Spinal cord (tissue), 10 donors: Measurements from ENCODE around the gene STX12. TPM values are rescaled to one million over a fixed set of nuclear protein-coding genes. Genes with fewer than 3 reads are reported as not detected.
"Not testable (repeated sequence)": the region's sequence is repeated elsewhere in the genome, so short reads cannot be mapped to it uniquely, and the experiment has no call there.

ENCODE experiments used
- DNase-seq, 6 donors: peaks; one replicate each; pipeline versions ENCODE4 v3.0.0 to v3.0.0-alpha.2; 2013 to 2015; ENCODE audit warnings: low spot score in 6 of 6, low read depth in 4 of 6
- H3K27ac ChIP-seq: one replicate; pipeline ENCODE4 v1.5.1; 2013; ENCODE audit warnings: low read depth, low read length, control low read depth
- H3K27me3 ChIP-seq: one replicate; pipeline ENCODE4 v1.6.1; 2013; ENCODE audit warnings: low read length; ENCODE audit not compliant: control insufficient read depth, insufficient read depth
- H3K36me3 ChIP-seq: one replicate; pipeline ENCODE4 v1.6.1; 2013; ENCODE audit warnings: low read length; ENCODE audit not compliant: control insufficient read depth, insufficient read depth
- H3K4me1 ChIP-seq: one replicate; pipeline ENCODE4 v1.6.1; 2013; ENCODE audit warnings: low read length; ENCODE audit not compliant: control insufficient read depth, insufficient read depth
- H3K4me3 ChIP-seq: one replicate; pipeline ENCODE4 v1.5.1; 2013; ENCODE audit warnings: low read depth, low read length, control low read depth
- H3K9me3 ChIP-seq: one replicate; pipeline ENCODE4 v1.6.1; 2013; ENCODE audit warnings: low read length; ENCODE audit not compliant: control insufficient read depth, insufficient read depth
- WGBS: methylation state at CpG from one replicate; pipeline ENCODE4 v1.1.5; 2013; ENCODE audit warnings: missing lambda C conversion rate; ENCODE audit not compliant: insufficient coverage; 5-methylcytosine and 5-hydroxymethylcytosine counted together
- polyA plus RNA-seq, 2 donors: library from polyadenylated mRNA; unstranded; fragments of 120-200 nt; gene quantifications; one replicate each; pipeline ENCODE4 v1.2.1, GENCODE V29; 2013; ENCODE audit not compliant: insufficient read length in 2 of 2
- total RNA-seq, 2 donors: library from RNA; depleted of rRNA in 1 of 2; stranded (reverse); fragments of 120-200 nt in 1 of 2; fragments of >200 nt in 1 of 2; gene quantifications; one replicate each; pipeline versions ENCODE4 v1.2.3 to v1.2.4, GENCODE V29; 2013 to 2014
- donor health status: healthy.

STX12 gene
- total and polyA plus RNA-seq, 4 donors, result 74.3 to 139 (median 107) TPM

- Histone ChIP-seq H3K36me3 (peaks cover 11% of the 10 kb centered on the region), H3K4me1 (peaks cover 10% of the 10 kb centered on the region), H3K27me3 (no peaks in the 10 kb centered on the region), H3K27ac (no peak overlapping the region), H3K9me3 (no peaks in the 10 kb centered on the region), H3K4me3 (no peak overlapping the region)
- DNase-seq, result no peak
- WGBS, result 73% methylated on average over 3 of the region's 4 CpGs
These were observed 16.6 kb downstream of the STX12 start for GRCh38 chr1:27789540-27790041.

GRCh38 chr1:27790270-27790669 is 17.3 kb downstream of the STX12 start:
- not testable (repeated sequence) for H3K27me3 ChIP-seq, H3K9me3 ChIP-seq, H3K4me1 ChIP-seq, H3K27ac ChIP-seq, H3K4me3 ChIP-seq, DNase-seq
- H3K36me3 ChIP-seq, result peaks cover 17% of the 10 kb centered on the region
- WGBS, result 89% methylated on average over 3 of the region's 3 CpGs

DNA sequence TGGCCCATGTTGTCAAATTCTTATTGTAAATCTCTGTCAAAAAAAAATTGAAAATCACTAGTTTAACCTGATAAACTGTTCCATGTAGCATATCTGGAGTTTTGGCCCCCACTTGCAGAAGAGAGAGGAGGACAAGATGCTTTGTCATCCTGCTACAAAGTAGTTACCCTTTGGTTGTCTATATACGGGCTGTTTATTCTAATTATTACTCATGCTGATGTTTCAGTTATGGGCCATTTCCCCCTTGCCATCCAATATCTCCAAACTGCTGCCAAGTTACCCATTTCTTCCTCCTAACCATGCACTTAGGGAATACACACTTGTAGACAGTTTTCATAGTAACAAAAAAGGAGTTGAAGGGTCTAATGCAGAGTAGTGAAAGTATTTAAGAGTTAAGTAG is 22.6 kb downstream of the STX12 start:
- Histone ChIP-seq H3K9me3 (no peaks in the 10 kb centered on the region), H3K27ac (no peak overlapping the region), H3K36me3 (peaks cover 50% of the 10 kb centered on the region), H3K4me1 (no peaks in the 10 kb centered on the region), H3K4me3 (no peak overlapping the region), H3K27me3 (no peaks in the 10 kb centered on the region)
- no CpG with 5 or more reads among the region's 1 CpG for WGBS
- DNase-seq, result no peak

- Histone ChIP-seq H3K27ac (no peak overlapping the region), H3K27me3 (no peaks in the 10 kb centered on the region), H3K4me1 (no peaks in the 10 kb centered on the region), H3K36me3 (peaks cover 20% of the 10 kb centered on the region), H3K9me3 (no peaks in the 10 kb centered on the region), H3K4me3 (no peak overlapping the region)
- WGBS, result no CpG with 5 or more reads among the region's 5 CpGs
- DNase-seq, result no peak
These were observed 31.8 kb downstream of the STX12 start for GRCh38 chr1:27804791-27805190.

DNA sequence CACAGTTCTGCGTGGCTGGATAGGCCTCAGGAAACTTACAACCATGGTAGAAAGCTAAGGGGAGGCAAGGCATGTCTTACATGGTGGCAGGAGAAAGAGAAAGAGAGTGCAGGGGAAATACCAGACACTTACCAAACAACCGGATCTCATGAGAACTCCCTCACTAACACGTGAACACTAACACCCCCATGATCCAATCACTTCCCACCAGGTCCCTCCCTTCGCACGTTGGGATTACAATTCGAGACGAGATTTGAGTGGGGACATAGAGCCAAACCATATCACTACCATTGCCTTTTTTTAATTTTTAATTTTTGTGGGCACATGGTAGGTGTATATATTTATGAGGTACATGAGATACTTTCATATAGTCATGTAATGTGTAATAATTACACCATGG is 33.7 kb downstream of the STX12 start:
- no peak overlapping the region for H3K27ac ChIP-seq
- peaks cover 12% of the 10 kb centered on the region for H3K36me3 ChIP-seq

GRCh38 chr1:27807385-27807784 is 34.4 kb downstream of the STX12 start:
- no peaks in the 10 kb centered on the region for H3K9me3 ChIP-seq
- H3K27ac ChIP-seq, result no peak overlapping the region
- no peak for DNase-seq
- no peaks in the 10 kb centered on the region for H3K4me1 ChIP-seq
- H3K36me3 ChIP-seq, result peaks cover 16% of the 10 kb centered on the region
- no peaks in the 10 kb centered on the region for H3K27me3 ChIP-seq
- no peak overlapping the region for H3K4me3 ChIP-seq
- WGBS, result no CpG with 5 or more reads among the region's 2 CpGs

More for the DNA sequence above, 33.7 kb downstream of the STX12 start:
- Histone ChIP-seq H3K4me3 (no peak overlapping the region), H3K27me3 (no peaks in the 10 kb centered on the region), H3K9me3 (no peaks in the 10 kb centered on the region), H3K4me1 (no peaks in the 10 kb centered on the region)
- no peak for DNase-seq
- no CpG with 5 or more reads among the region's 7 CpGs for WGBS

DNA sequence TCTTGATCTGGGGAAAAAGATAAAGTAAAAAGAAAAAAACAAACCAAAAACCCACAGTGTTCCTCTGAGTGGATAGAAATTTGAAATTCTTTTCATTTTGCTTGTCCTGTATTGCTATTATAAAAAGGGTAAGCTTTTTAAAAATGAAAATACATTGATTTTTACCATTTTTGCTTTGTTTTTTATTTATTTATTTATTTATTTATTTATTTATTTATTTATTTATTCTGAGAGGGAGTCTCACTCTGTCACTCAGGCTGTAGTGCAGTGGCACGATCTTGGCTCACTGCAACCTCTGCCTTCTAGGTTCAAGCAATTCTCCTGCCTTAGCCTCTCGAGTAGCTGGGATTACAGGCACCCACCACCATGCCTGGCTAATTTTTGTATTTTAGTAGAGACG is 35.1 kb downstream of the STX12 start:
- H3K27ac ChIP-seq, H3K9me3 ChIP-seq, H3K4me3 ChIP-seq, DNase-seq, H3K27me3 ChIP-seq, H3K4me1 ChIP-seq: not testable (repeated sequence)
- H3K36me3 ChIP-seq, result peaks cover 22% of the 10 kb centered on the region
- WGBS, result no CpG with 5 or more reads among the region's 3 CpGs

DNA sequence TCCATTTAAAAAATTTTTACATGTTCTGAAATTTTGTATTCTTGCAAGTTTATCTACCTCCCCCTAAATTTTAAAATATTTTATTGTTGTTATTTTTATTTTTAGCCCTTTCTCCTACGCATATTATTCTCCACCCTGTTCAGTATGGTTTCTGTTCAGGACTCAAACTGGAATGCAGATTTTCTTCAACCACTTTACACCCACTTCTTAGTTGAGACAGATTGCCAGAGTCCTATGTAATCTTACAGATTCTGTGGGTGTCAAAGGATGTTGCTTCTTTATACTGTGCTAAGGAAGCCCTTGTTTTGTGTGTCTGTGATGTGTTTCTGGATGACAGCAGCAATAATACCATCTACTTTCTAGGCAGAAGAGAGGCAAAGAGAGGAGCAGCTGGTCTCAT is 36.9 kb downstream of the STX12 start:
- no CpG with 5 or more reads among the region's 1 CpG for WGBS
- DNase-seq, result no peak
- Histone ChIP-seq H3K27me3 (no peaks in the 10 kb centered on the region), H3K9me3 (no peaks in the 10 kb centered on the region), H3K4me1 (no peaks in the 10 kb centered on the region), H3K4me3 (no peak overlapping the region), H3K27ac (no peak overlapping the region), H3K36me3 (peaks cover 22% of the 10 kb centered on the region)

GRCh38 chr1:27811741-27812500 is 38.9 kb downstream of the STX12 start:
- no peak for DNase-seq
- 96% methylated on average over 5 of the region's 6 CpGs for WGBS
- Histone ChIP-seq H3K4me3 (no peak overlapping the region), H3K4me1 (no peaks in the 10 kb centered on the region), H3K36me3 (peaks cover 25% of the 10 kb centered on the region), H3K9me3 (no peaks in the 10 kb centered on the region), H3K27ac (no peak overlapping the region), H3K27me3 (no peaks in the 10 kb centered on the region)
